PC-9 (cell line): ENCODE measurements around the gene VAT1.

Source experiments
- CTCF ChIP-seq: fragments of 200-600 bp; sonication (generic); conservative IDR thresholded peaks from 2 replicates; pipeline ENCODE4 v1.6.1; 2017; ENCODE audit warnings: mixed run types, antibody characterized with exemption, mild to moderate bottlenecking, moderate library complexity
- EZH2 ChIP-seq: fragments of 200-600 bp; sonication (generic); IDR thresholded peaks from 2 replicates; pipeline ENCODE4 v1.8.0; 2017; ENCODE audit warnings: antibody characterized with exemption, low read depth

DNA sequence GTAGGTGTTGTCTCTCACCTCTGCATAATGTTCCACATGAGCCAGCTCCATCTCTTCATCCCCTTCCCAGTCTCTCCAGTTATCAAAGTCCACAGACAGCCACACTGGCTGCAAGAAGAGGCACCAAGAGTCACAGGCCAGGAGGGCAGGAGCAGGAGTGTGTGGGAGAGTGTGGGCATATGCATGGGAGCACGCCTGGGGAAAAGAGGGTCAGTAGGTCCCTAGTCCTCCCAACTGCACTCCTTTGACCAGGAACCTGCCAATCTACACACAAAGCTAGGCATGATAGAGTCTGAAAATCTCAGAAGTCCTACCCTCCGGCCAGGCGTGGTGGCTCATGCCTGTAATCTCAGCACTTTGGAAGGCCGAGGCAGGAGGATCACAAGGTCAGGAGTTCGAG, 50.6 kb downstream of the VAT1 start:
- TF ChIP-seq CTCF (no peak), EZH2 (no peak)
